Type B pancreatic cell (in vitro differentiated cells): ENCODE data around the gene PXDC1. TPM values are rescaled to one million over a fixed set of nuclear protein-coding genes. Genes with fewer than 3 reads are reported as not detected.

Experiments
- DNase-seq: peaks from one replicate; pipeline ENCODE4 v3.0.0; 2021; ENCODE audit warnings: mixed read lengths; ENCODE audit not compliant: unreplicated experiment; ENCODE audit errors: extremely low spot score
- H3K27ac Mint-ChIP-seq: 2 replicates; pipeline ENCODE4 v1.8.0; 2021; ENCODE audit warnings: mild to moderate bottlenecking, mixed read lengths
- H3K27me3 Mint-ChIP-seq: 2 replicates; pipeline ENCODE4 v1.8.0; 2021; ENCODE audit warnings: mixed read lengths
- H3K36me3 Mint-ChIP-seq: 2 replicates; pipeline ENCODE4 v1.8.0; 2021; ENCODE audit warnings: mixed read lengths
- H3K4me1 Mint-ChIP-seq: one replicate; pipeline ENCODE4 v1.8.0; 2021; ENCODE audit warnings: mixed read lengths; ENCODE audit not compliant: unreplicated experiment
- H3K4me3 Mint-ChIP-seq: 2 replicates; pipeline ENCODE4 v1.8.0; 2021; ENCODE audit warnings: mild to moderate bottlenecking, mixed read lengths
- H3K9me3 Mint-ChIP-seq: 2 replicates; pipeline ENCODE4 v1.8.0; 2021; ENCODE audit warnings: mixed read lengths
- total RNA-seq: library from RNA; stranded (reverse); gene quantifications from 2 replicates; pipeline ENCODE4 v1.2.1, GENCODE V29; 2021; ENCODE audit warnings: low replicate concordance
- TF ChIP-seq, protein P1 (sequence below): fragments of 200-600 bp; sonication (generic); conservative IDR thresholded peaks from 2 replicates; pipeline ENCODE4 v1.5.0; 2021; ENCODE audit warnings: antibody characterized with exemption, mild to moderate bottlenecking

The PXDC1 gene
- total RNA-seq, 1 donor from 2014 or later: 23.6 TPM

DNA sequence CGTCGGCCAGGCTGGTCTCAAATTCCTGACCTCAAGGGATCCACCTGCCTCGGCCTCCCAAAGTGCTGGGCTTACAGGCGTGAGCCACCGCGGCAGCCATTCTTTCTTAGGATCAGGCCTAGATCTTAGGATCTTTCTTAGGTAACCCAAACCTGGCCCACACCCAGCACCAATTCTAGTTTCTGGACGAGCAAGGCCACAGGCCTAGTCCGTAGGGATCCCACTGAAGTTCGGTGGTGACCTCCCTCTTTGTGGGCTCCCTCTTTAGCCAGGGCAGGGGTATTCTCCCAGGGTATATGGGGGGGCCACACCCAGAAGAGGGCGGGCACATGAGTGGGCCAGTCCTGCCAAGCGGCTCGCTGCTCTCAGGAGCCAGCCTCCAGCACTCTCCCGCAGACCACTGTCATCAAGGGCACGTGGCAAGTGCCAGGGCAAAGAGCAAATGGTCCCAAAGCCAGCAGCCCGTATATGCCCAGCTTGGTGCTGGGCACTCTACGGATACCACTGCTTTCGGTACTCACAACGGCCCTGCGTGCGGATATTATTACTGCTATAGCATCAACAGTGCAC lies 6.5 kb downstream of the PXDC1 start:
- Mint-ChIP-seq H3K27me3 (peaks cover 4% of the 10 kb centered on the region), H3K9me3 (no peaks in the 10 kb centered on the region), H3K36me3 (peaks cover 18% of the 10 kb centered on the region), H3K4me3 (no peak overlapping the region), H3K4me1 (peaks cover 56% of the 10 kb centered on the region), H3K27ac (no peak overlapping the region)
- no peak for DNase-seq
- TF ChIP-seq, protein P1, sequence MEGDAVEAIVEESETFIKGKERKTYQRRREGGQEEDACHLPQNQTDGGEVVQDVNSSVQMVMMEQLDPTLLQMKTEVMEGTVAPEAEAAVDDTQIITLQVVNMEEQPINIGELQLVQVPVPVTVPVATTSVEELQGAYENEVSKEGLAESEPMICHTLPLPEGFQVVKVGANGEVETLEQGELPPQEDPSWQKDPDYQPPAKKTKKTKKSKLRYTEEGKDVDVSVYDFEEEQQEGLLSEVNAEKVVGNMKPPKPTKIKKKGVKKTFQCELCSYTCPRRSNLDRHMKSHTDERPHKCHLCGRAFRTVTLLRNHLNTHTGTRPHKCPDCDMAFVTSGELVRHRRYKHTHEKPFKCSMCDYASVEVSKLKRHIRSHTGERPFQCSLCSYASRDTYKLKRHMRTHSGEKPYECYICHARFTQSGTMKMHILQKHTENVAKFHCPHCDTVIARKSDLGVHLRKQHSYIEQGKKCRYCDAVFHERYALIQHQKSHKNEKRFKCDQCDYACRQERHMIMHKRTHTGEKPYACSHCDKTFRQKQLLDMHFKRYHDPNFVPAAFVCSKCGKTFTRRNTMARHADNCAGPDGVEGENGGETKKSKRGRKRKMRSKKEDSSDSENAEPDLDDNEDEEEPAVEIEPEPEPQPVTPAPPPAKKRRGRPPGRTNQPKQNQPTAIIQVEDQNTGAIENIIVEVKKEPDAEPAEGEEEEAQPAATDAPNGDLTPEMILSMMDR: no peak

DNA sequence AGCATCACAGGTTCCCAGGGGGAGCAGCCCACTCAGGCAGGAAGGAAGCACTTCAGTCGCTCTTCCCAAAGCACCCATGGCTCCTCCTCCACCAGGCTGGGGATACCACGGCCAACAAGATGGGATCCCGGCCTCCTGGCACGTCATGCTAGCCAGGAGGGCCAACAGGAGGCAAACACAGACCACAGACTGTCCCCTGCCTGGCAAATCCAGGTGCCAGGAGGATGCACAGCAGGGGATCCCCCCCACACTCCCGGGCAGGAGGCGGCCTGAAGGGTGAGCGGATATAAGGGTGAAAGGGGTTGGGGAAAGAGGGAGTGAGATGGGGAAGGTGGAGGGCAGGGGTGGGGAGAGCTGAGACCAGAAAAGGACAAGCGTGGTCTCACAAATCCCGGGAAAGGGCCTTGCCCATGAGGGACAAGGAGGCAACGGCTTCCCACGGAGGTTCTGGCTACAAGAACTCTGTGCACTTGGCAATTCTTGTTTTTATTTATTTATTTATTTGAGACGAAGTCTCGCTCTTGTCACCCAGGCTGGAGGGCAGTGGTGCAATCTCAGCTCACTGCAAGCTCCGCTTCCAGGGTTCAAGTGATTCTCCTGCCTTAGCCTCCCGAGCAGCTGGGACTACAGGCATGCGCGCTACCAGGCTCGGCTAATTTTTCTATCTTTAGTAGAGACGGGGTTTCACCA lies 7.2 kb downstream of the PXDC1 start:
- no peak for DNase-seq
- Mint-ChIP-seq H3K9me3 (no peaks in the 10 kb centered on the region), H3K27me3 (peaks cover 3% of the 10 kb centered on the region), H3K27ac (peak overlapping the region; percentile 83), H3K4me1 (peaks cover 54% of the 10 kb centered on the region), H3K4me3 (no peak overlapping the region), H3K36me3 (peaks cover 16% of the 10 kb centered on the region)
- TF ChIP-seq, protein P1: no peak

DNA sequence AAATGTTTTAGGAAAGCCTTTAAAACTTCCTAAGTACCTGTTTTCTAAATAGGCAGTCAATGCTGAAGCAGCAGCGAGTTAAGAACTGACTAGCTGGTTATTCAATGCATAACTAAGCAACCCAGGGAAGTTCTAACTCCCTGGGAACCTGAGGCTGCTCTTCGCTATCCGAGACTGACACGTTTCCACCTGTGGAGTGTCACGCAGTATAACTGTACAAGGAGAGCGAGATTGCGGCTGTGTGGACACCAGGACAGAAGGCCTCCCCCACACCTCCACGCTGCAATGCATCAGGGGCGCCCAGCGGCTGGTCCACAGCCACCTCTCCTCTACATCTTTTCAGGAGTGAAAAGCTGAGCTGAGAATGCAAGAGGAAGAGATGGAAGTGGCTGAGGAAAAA lies 8.0 kb downstream of the PXDC1 start:
- peaks cover 13% of the 10 kb centered on the region for H3K36me3 Mint-ChIP-seq
- no peaks in the 10 kb centered on the region for H3K9me3 Mint-ChIP-seq
- no peak overlapping the region for H3K4me3 Mint-ChIP-seq
- H3K27ac Mint-ChIP-seq: peak overlapping the region; percentile 83
- TF ChIP-seq, protein P1: no peak
- DNase-seq: no peak
- no peaks in the 10 kb centered on the region for H3K27me3 Mint-ChIP-seq
- peaks cover 49% of the 10 kb centered on the region for H3K4me1 Mint-ChIP-seq

DNA sequence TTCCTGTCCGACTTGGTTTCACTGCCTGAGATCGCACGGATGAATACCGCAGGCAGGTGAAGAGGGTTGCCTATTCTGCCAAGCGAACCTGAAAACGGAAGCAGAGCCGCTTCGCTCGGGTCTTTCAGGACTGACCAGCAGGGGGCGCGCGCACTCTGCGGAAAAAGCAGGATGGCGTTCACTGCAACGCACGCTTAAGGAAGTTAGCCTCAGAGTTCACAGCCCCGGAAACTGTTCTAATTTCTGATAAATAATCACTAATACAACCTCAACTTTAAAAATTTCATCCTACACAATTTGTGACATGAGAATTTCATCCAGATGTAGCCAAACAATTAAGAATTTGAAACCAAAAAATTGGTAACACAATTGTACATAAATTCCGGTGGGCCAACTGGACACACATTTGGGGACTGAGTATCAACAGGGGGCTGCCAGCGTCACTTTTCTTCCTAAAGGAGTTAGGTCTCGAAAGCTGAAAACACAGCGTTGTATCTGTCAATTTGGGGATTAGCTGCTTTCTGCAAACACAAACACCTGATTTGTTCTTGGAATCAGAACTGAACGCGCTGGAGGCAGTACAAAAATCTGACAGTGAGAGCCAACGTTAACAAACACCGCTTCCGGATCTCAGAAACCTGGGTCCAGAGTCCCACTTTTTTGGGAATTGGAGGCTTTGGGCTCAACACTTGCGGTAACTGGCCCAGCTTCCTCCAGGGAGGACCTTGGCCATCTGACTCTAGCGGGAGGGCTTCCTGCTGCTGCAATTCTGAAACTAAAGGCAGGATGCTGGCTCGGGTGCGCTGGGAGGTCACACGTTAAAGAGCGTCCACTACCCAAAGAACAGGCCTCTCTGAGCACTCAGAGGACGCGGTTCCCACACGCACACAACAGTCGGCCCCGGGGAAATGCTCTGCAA lies 8.8 kb downstream of the PXDC1 start:
- Mint-ChIP-seq H3K36me3 (peaks cover 11% of the 10 kb centered on the region), H3K27me3 (no peaks in the 10 kb centered on the region), H3K27ac (peak overlapping the region; percentile 83), H3K9me3 (no peaks in the 10 kb centered on the region), H3K4me1 (peaks cover 40% of the 10 kb centered on the region), H3K4me3 (peak overlapping the region; percentile 34)
- DNase-seq: peak; percentile 91
- TF ChIP-seq, protein P1: peak; percentile 98

DNA sequence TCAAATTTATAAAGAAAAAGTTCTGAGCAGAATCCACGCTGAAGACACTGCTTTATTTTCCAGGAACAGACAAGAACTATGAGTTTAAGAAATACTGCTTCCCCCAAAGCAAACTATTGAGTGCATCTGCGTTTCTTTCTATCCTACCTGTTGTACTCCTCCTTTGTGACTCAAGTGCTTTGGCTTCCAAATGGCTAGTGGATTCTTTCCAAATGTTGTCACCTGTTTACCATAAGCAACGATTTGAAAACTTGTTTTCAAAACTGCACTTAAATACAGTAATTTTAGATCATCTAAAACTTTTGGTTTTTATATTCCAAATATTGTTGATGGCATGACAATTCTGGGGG lies 9.5 kb downstream of the PXDC1 start:
- no peak for DNase-seq
- Mint-ChIP-seq H3K27me3 (no peaks in the 10 kb centered on the region), H3K27ac (peak overlapping the region; percentile 83), H3K36me3 (peaks cover 10% of the 10 kb centered on the region), H3K4me1 (peaks cover 35% of the 10 kb centered on the region), H3K9me3 (no peaks in the 10 kb centered on the region), H3K4me3 (no peak overlapping the region)
- TF ChIP-seq, protein P1: no peak
